ENCODE results near the gene OR10V1.
"Not testable (repeated sequence)": the region's sequence is repeated elsewhere in the genome, so short reads cannot be mapped to it uniquely, and the experiment has no call there.

Gene OR10V1

DNA sequence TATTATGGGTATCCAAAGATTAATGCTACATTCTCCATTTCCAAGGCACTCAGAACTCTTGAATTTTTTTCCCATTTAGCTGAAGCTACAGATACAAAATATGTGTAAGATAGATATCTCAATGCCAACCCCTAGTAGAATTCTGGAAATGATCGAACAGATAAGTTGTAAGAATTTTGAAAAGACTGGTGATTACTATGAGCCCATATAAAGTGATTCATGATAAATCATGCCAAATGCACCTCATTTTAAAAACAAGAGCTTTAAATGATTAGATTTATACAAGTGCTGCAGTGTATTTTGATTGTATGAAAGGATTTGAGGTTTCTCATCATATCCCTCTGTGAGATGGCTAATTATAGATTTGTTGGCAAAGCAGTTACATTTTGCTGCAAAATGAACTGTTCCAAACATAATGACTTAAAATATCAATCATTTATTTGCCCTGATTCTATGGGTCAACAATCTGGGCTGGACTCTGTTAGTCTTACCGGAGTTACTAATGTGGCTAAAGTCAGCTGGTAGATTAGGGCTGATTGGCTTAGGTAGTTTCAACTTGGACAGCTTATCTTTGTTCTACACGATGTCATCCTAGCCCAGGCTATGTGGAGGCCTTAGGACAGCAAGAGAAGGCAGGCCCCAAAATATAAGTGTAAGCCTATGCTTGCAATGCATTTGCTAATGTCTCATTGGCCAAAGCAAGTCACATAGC is 3.4 kb downstream of the OR10V1 start:
- H3K4me1 ChIP-seq (ENCODE audit: control insufficient read depth, insufficient read depth, low read length), result no peaks in the 10 kb centered on the region
- no CpG with 5 or more reads among the region's 3 CpGs for WGBS (ENCODE audit: insufficient coverage, insufficient read length)
- H3K4me3 ChIP-seq (ENCODE audit: low read length), result no peak overlapping the region
- H3K27ac ChIP-seq (ENCODE audit: low read length), result no peak overlapping the region
- DNase-seq (ENCODE audit: low read depth, low spot score), result no peak
- H3K9me3 ChIP-seq (ENCODE audit: control insufficient read depth, insufficient read depth, low read length), result no peaks in the 10 kb centered on the region
- H3K27me3 ChIP-seq (ENCODE audit: control insufficient read depth, insufficient read depth, low read length), result no peaks in the 10 kb centered on the region
- H3K36me3 ChIP-seq (ENCODE audit: control insufficient read depth, insufficient read depth, low read length), result no peaks in the 10 kb centered on the region

DNA sequence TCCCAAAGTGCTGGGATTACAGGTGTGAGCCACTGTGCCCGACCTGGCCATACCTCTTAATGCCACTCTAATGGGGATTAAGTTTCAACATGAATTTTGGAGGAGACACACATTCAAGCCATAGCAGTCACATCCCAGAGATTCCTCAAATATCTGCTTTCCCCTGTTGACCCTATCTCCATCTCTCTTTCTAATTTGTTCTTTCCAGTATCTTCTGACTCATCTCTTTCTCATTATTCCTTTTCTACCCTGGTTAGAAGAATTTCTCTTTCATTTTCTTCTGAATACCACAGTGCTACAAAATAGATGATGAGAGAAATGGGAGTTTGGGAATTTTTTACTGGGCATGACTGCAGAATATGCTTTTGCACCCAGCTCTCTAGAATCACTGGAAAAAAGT is 5.1 kb downstream of the OR10V1 start:
- H3K36me3 ChIP-seq (ENCODE audit: control insufficient read depth, insufficient read depth, low read length), result no peaks in the 10 kb centered on the region
- no peaks in the 10 kb centered on the region for H3K4me1 ChIP-seq (ENCODE audit: control insufficient read depth, insufficient read depth, low read length)
- WGBS (ENCODE audit: insufficient coverage, insufficient read length), result no CpG with 5 or more reads among the region's 1 CpG
- no peak overlapping the region for H3K4me3 ChIP-seq (ENCODE audit: low read length)
- H3K27ac ChIP-seq (ENCODE audit: low read length), result no peak overlapping the region
- DNase-seq (ENCODE audit: low read depth, low spot score), result no peak
- no peaks in the 10 kb centered on the region for H3K27me3 ChIP-seq (ENCODE audit: control insufficient read depth, insufficient read depth, low read length)
- H3K9me3 ChIP-seq (ENCODE audit: control insufficient read depth, insufficient read depth, low read length), result no peaks in the 10 kb centered on the region

DNA sequence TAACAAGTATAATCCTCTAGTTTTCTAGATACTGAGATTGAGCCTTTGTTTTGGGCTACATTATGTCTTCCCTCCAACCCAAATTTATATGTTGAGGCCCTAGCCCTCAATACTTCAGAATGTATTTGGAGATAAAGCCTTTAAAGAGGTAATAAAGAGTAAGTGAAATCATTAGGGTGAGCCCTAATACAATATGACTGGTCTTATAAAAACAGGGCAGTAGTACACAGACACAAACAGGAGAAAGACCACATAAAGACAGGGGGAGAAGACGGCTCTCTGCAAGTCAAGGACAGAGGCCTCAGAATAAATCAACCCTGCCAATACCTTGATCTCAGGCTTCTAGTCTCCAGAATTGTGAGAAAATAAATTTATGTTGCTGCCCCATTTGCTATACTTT is 6.3 kb downstream of the OR10V1 start:
- Histone ChIP-seq H3K36me3 (ENCODE audit: control insufficient read depth, insufficient read depth, low read length) (no peaks in the 10 kb centered on the region), H3K27me3 (ENCODE audit: control insufficient read depth, insufficient read depth, low read length) (no peaks in the 10 kb centered on the region), H3K4me3 (ENCODE audit: low read length) (no peak overlapping the region), H3K4me1 (ENCODE audit: control insufficient read depth, insufficient read depth, low read length) (no peaks in the 10 kb centered on the region), H3K27ac (ENCODE audit: low read length) (no peak overlapping the region), H3K9me3 (ENCODE audit: control insufficient read depth, insufficient read depth, low read length) (no peaks in the 10 kb centered on the region)
- no CpG with 5 or more reads among the region's 1 CpG for WGBS (ENCODE audit: insufficient coverage, insufficient read length)
- DNase-seq (ENCODE audit: low read depth, low spot score), result no peak

DNA sequence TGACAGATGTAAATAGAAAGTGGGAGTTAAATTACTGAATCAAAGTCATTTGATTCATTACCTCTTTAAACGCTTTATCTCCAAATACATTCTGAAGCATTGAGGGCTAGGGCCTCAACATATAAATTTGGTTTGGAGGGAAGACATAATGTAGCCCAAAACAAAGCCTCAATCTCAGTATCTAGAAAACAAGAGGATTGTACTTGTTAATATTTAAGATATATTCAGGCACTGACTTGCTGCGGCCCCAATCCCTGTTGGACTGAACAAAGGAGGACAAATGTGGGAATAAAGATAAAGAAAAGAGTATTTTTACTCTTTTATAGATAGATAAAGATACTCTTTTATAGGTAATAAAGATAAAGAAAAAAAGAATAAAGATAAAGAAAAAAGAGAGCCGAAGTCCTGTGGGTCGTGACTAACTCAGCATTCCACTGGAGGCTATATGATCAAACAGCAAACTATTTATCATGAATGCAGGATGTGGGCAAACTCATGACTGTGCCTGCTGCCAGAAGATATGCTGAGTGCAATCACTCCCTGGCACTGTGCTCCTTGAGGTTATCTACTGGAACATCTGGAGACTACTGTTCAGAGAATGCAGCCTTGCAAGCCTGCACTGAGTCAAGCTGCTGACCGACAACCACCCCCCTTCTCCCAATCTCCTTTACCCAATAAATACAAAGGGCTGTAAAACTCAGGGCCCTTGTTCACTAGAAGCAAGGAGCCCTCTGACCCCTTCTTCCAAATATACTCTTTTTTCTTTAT is 6.9 kb downstream of the OR10V1 start:
- no CpG with 5 or more reads among the region's 5 CpGs for WGBS (ENCODE audit: insufficient coverage, insufficient read length)

DNA sequence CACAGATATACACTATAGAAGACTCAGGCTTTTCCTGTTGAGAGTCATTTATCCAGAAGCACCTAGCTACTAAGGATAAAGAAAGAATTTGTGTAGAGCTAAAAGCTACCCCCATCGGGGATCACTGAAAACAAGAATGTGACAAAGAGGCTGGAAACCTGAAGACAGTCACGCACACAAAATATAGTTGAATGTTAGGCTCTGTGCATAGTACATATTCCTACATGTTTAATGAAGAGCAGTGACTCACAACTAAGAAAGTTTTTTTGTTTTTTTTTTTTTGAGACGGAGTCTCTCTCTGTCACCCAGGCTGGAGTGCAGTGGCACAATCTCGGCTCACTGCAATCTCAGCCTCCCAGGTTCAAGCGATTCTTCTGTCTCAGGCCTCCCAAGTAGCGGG is 8.4 kb downstream of the OR10V1 start:
- no peak for DNase-seq (ENCODE audit: low read depth, low spot score)
- Histone ChIP-seq H3K36me3 (ENCODE audit: control insufficient read depth, insufficient read depth, low read length) (no peaks in the 10 kb centered on the region), H3K4me3 (ENCODE audit: low read length) (no peak overlapping the region), H3K27me3 (ENCODE audit: control insufficient read depth, insufficient read depth, low read length) (no peaks in the 10 kb centered on the region), H3K4me1 (ENCODE audit: control insufficient read depth, insufficient read depth, low read length) (no peaks in the 10 kb centered on the region), H3K9me3 (ENCODE audit: control insufficient read depth, insufficient read depth, low read length) (no peaks in the 10 kb centered on the region), H3K27ac (ENCODE audit: low read length) (no peak overlapping the region)
- WGBS (ENCODE audit: insufficient coverage, insufficient read length), result no CpG with 5 or more reads among the region's 6 CpGs

More for the DNA sequence above, 6.9 kb downstream of the OR10V1 start:
- Histone ChIP-seq H3K27me3 (ENCODE audit: control insufficient read depth, insufficient read depth, low read length) (no peaks in the 10 kb centered on the region), H3K27ac (ENCODE audit: low read length) (no peak overlapping the region), H3K4me3 (ENCODE audit: low read length) (no peak overlapping the region), H3K4me1 (ENCODE audit: control insufficient read depth, insufficient read depth, low read length) (no peaks in the 10 kb centered on the region), H3K9me3 (ENCODE audit: control insufficient read depth, insufficient read depth, low read length) (no peaks in the 10 kb centered on the region), H3K36me3 (ENCODE audit: control insufficient read depth, insufficient read depth, low read length) (no peaks in the 10 kb centered on the region)
- DNase-seq (ENCODE audit: low read depth, low spot score), result no peak

DNA sequence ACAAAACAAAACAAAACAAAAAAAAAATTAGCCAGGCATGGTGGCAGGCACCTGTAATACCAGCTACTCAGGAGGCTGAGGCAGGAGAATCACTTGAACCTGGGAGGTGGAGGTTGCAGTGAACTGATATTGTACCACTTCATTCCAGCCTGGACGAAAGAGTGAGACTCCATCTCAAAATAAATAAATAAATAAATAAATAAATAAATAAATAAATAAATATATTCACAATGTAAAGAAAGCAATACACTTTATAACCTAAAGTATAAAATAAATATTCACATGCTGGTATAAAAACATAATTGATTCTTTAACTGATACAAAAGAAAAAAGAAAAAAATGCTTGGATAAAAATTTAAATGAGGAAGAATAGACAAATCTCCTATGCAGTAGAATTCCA is 10.1 kb downstream of the OR10V1 start:
- no CpG with 5 or more reads among the region's 1 CpG for WGBS (ENCODE audit: insufficient coverage, insufficient read length)
- H3K4me3 ChIP-seq (ENCODE audit: low read length), result not testable (repeated sequence)

DNA sequence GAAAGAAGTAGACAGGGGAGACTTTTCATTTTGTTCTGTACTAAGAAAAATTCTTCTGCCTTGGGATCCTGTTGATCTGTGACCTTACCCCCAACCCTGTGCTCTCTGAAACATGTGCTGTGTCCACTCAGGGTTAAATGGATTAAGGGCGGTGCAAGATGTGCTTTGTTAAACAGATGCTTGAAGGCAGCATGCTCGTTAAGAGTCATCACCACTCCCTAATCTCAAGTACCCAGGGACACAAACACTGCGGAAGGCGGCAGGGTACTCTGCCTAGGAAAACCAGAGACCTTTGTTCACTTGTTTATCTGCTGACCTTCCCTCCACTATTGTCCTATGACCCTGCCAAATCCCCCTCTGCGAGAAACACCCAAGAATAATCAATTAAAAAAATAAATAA is 13.5 kb downstream of the OR10V1 start:
- H3K4me1 ChIP-seq (ENCODE audit: control insufficient read depth, insufficient read depth, low read length); H3K27ac ChIP-seq (ENCODE audit: low read length); H3K4me3 ChIP-seq (ENCODE audit: low read length); DNase-seq (ENCODE audit: low read depth, low spot score); H3K9me3 ChIP-seq (ENCODE audit: control insufficient read depth, insufficient read depth, low read length); H3K36me3 ChIP-seq (ENCODE audit: control insufficient read depth, insufficient read depth, low read length); H3K27me3 ChIP-seq (ENCODE audit: control insufficient read depth, insufficient read depth, low read length): not testable (repeated sequence)
- WGBS (ENCODE audit: insufficient coverage, insufficient read length), result no CpG with 5 or more reads among the region's 5 CpGs

More for the DNA sequence above, 10.1 kb downstream of the OR10V1 start:
- H3K27me3 ChIP-seq (ENCODE audit: control insufficient read depth, insufficient read depth, low read length); H3K9me3 ChIP-seq (ENCODE audit: control insufficient read depth, insufficient read depth, low read length); H3K27ac ChIP-seq (ENCODE audit: low read length); DNase-seq (ENCODE audit: low read depth, low spot score); H3K4me1 ChIP-seq (ENCODE audit: control insufficient read depth, insufficient read depth, low read length); H3K36me3 ChIP-seq (ENCODE audit: control insufficient read depth, insufficient read depth, low read length): not testable (repeated sequence)

DNA sequence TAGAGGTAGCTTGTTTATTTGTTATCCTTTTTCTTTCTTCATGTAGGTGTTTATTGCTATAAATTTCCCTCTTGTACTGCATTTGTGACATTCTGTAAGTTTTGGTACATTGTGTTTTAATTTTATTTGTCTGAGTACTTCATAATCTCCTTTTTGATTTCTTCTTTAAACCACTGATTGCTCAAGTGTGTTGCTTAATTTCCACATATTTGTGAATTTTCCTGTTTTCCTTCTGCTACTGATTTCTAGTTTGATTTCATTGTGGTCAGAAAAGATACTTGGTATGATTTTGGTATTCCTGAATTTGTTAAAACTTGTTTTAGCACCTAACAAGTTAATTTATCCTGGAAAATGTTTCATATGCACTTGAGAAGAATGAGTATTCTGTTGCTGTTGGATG is 15.1 kb downstream of the OR10V1 start:
- no peaks in the 10 kb centered on the region for H3K4me1 ChIP-seq (ENCODE audit: control insufficient read depth, insufficient read depth, low read length)
- no peaks in the 10 kb centered on the region for H3K9me3 ChIP-seq (ENCODE audit: control insufficient read depth, insufficient read depth, low read length)
- no peak overlapping the region for H3K27ac ChIP-seq (ENCODE audit: low read length)
- H3K36me3 ChIP-seq (ENCODE audit: control insufficient read depth, insufficient read depth, low read length), result no peaks in the 10 kb centered on the region
- no peak overlapping the region for H3K4me3 ChIP-seq (ENCODE audit: low read length)
- DNase-seq (ENCODE audit: low read depth, low spot score), result no peak
- no peaks in the 10 kb centered on the region for H3K27me3 ChIP-seq (ENCODE audit: control insufficient read depth, insufficient read depth, low read length)

DNA sequence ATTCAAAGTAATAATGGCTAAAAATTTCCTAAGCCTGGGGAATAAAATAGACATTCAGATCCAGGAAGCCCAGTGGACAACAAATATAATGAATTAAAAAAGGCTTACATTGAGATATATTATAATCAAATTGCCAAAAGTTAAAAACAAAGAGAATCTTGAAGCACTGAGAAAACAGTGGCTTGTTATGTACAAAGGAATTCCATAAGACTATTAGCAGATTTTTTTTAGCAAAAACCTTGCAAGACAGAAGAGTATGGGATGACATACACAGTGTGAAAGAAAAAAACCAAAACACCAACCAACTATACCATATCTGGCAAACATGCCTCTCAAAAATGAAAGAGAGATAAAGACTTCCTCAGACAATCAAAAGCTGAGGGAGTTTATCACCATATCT is 20.7 kb downstream of the OR10V1 start:
- Histone ChIP-seq H3K4me3 (ENCODE audit: low read length) (no peak overlapping the region), H3K36me3 (ENCODE audit: control insufficient read depth, insufficient read depth, low read length) (no peaks in the 10 kb centered on the region), H3K4me1 (ENCODE audit: control insufficient read depth, insufficient read depth, low read length) (no peaks in the 10 kb centered on the region), H3K27ac (ENCODE audit: low read length) (no peak overlapping the region), H3K27me3 (ENCODE audit: control insufficient read depth, insufficient read depth, low read length) (no peaks in the 10 kb centered on the region), H3K9me3 (ENCODE audit: control insufficient read depth, insufficient read depth, low read length) (no peaks in the 10 kb centered on the region)
- no peak for DNase-seq (ENCODE audit: low read depth, low spot score)

DNA sequence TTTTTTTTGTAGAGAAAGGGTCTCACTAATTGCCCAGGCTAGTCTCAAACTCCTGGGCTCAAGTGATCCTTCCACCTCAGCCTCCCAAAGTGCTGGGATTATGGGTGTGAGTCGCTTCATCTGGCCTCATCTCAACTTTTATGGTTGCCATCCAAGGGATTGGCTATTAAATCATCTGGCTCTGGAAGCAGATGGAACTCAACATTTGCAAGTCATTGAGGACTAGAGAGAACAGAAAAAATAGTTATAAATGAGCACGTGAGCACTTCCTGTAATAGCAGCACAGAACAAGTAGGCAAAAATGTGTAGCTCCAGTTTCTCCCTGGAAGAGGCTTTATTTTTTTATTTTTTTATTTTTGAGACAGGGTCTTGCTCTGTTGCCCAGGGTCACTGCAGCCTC is 22.5 kb downstream of the OR10V1 start:
- Histone ChIP-seq H3K9me3 (ENCODE audit: control insufficient read depth, insufficient read depth, low read length) (no peaks in the 10 kb centered on the region), H3K36me3 (ENCODE audit: control insufficient read depth, insufficient read depth, low read length) (no peaks in the 10 kb centered on the region), H3K27me3 (ENCODE audit: control insufficient read depth, insufficient read depth, low read length) (no peaks in the 10 kb centered on the region), H3K4me1 (ENCODE audit: control insufficient read depth, insufficient read depth, low read length) (no peaks in the 10 kb centered on the region), H3K27ac (ENCODE audit: low read length) (no peak overlapping the region), H3K4me3 (ENCODE audit: low read length) (no peak overlapping the region)
- WGBS (ENCODE audit: insufficient coverage, insufficient read length), result no CpG with 5 or more reads among the region's 2 CpGs
- no peak for DNase-seq (ENCODE audit: low read depth, low spot score)

DNA sequence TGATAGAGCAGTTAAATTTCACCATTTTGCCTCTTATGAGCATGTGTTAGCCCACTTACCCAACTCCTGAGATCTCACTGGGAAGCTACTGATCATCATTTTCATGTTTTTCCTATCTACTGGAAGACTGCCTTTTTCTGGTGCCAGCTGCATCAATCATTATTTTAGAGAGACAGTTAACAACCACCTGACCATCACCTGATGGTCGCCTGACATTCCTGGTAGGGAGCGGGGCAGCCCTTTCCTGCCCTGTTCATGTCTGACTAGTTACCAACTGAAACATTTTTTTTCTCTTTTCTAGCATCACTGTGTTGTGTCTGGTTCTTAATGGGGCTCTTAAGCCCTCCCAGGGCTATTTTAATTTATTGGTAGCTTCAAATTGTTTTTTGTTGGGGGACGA is 24.6 kb downstream of the OR10V1 start:
- no peaks in the 10 kb centered on the region for H3K36me3 ChIP-seq (ENCODE audit: control insufficient read depth, insufficient read depth, low read length)
- H3K9me3 ChIP-seq (ENCODE audit: control insufficient read depth, insufficient read depth, low read length), result no peaks in the 10 kb centered on the region
- no CpG with 5 or more reads among the region's 3 CpGs for WGBS (ENCODE audit: insufficient coverage, insufficient read length)
- H3K4me3 ChIP-seq (ENCODE audit: low read length), result no peak overlapping the region
- H3K27me3 ChIP-seq (ENCODE audit: control insufficient read depth, insufficient read depth, low read length), result no peaks in the 10 kb centered on the region
- no peaks in the 10 kb centered on the region for H3K4me1 ChIP-seq (ENCODE audit: control insufficient read depth, insufficient read depth, low read length)
- H3K27ac ChIP-seq (ENCODE audit: low read length), result no peak overlapping the region
- no peak for DNase-seq (ENCODE audit: low read depth, low spot score)
